GM21717 (cell line): ENCODE data around the gene STARD8.
"Not testable (repeated sequence)": the region's sequence is repeated elsewhere in the genome, so short reads cannot be mapped to it uniquely, and the experiment has no call there.

Experiments used
- ATAC-seq: cut with Tn5 transposase; IDR thresholded peaks from one replicate; pipeline ENCODE4 v1.9.1; 2021; ENCODE audit warnings: mild to moderate bottlenecking, moderate library complexity; ENCODE audit not compliant: unreplicated experiment

Gene STARD8, protein sequence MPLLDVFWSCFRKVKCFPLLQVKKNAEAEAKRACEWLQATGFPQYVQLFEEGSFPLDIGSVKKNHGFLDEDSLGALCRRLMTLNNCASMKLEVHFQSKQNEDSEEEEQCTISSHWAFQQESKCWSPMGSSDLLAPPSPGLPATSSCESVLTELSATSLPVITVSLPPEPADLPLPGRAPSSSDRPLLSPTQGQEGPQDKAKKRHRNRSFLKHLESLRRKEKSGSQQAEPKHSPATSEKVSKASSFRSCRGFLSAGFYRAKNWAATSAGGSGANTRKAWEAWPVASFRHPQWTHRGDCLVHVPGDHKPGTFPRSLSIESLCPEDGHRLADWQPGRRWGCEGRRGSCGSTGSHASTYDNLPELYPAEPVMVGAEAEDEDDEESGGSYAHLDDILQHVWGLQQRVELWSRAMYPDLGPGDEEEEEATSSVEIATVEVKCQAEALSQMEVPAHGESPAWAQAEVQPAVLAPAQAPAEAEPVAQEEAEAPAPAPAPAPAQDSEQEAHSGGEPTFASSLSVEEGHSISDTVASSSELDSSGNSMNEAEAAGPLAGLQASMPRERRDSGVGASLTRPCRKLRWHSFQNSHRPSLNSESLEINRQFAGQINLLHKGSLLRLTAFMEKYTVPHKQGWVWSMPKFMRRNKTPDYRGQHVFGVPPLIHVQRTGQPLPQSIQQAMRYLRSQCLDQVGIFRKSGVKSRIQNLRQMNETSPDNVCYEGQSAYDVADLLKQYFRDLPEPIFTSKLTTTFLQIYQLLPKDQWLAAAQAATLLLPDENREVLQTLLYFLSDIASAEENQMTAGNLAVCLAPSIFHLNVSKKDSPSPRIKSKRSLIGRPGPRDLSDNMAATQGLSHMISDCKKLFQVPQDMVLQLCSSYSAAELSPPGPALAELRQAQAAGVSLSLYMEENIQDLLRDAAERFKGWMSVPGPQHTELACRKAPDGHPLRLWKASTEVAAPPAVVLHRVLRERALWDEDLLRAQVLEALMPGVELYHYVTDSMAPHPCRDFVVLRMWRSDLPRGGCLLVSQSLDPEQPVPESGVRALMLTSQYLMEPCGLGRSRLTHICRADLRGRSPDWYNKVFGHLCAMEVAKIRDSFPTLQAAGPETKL

GRCh38 chrX:68647156-68647957, at the start of gene STARD8:
TSS of gene STARD8 (plus strand) at chrX:68647666. CDS start at chrX:68647883, 217 bp downstream.
- ATAC-seq: no peak

DNA sequence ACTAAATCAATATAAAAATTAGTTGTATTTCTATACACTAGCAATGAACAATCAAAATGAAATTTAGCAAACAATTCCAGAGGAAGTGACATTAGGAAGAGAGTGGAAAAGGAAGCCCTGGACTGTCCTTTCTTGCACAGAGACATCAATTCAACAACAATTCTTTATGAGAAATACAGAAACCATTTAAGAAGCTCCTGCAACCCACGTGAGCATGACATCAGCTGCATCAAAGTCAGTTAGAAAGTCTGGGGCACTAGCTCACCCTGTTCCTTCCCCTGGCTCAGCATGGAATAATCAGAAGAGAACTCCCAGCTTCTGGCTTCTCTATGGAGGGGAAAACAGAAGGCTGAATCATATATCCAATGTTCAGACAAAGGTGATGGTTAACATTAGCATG, 48.6 kb upstream of the STARD8 start:
- no peak for ATAC-seq

DNA sequence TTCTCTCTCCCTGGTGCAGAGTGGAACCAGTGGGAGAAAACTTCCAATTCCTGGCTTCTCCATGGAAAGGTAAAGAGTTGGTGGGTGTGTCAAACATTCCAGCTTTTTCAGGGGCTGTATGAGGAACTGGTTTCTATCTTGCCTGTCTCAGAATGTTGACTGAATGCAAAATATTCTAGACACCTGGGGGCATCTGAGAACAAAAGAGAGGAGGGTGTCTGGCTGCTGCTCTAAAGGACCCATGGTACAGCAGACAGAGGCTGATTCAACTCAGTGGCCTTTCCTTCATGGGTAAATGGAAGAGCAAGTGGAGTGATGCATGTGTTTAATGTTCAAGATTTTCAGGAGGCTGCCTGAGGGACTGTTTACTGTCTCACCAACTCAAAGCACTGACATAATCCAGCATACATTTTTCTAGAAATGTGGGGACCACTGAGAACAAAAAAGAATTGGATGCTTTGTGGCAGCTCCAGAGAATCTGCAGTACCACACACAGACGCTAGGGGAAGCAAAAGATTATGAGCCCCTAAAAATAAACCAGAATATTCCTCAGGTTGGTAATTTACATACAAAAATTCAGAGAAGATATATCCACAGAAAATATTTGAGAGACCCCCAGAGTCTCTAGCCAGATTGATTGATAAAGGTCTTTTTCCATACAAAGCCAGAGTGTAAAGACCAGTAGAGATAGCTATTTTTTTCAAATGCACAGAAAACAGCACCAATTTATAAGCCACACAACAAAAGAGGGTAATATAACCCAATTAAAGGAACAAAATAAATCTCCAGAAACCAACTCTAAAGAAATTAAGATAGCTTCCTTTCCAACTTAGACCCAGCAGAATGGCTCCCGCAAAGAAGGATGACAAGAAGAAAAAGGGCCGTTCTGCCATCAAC, 48.0 kb upstream of the STARD8 start:
- no peak for ATAC-seq

GRCh38 chrX:68604216-68604615, 43.2 kb upstream of the STARD8 start:
- ATAC-seq: not testable (repeated sequence)

DNA sequence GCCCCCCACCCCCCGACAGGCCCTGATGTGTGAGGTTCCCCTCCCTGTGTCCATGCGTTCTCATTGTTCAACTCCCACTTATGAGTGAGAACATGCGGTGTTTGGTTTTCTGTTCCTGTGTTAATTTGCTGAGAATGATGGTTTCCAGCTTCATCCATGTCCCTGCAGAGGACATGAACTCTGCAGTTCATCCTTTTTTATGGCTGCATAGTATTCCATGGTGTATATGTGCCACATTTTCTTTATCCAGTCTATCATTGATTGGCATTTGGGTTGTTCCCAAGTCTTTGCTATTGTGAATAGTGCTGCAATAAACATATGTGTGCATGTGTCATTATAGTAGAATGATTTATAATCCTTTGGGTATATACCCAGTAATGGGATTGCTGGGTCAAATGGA, 32.7 kb upstream of the STARD8 start:
- not testable (repeated sequence) for ATAC-seq

- no peak for ATAC-seq
Observed at GRCh38 chrX:68627986-68628385, 19.5 kb upstream of the STARD8 start.

GRCh38 chrX:68629936-68630335, 17.5 kb upstream of the STARD8 start:
- not testable (repeated sequence) for ATAC-seq

GRCh38 chrX:68631336-68631735, 16.1 kb upstream of the STARD8 start:
- no peak for ATAC-seq

DNA sequence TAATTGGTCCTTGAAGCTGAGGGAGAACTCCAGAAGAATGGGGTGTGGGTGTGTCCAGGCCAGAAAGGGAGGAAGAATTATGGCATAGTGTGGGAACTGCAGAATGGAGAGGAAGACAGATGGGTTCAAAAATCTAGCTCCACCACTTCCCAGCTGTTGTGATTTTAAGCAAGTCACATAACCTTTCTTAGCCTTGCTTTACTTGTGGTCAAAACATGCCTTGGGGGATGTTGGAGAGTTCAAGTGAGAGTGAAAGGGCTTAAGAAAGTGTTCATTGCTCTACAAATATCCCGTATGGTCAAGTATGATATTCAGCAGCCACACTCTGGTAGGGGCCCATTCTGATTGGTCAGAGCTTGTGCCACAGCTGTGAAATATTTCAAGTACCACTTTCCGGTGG, 15.0 kb upstream of the STARD8 start:
- no peak for ATAC-seq

DNA sequence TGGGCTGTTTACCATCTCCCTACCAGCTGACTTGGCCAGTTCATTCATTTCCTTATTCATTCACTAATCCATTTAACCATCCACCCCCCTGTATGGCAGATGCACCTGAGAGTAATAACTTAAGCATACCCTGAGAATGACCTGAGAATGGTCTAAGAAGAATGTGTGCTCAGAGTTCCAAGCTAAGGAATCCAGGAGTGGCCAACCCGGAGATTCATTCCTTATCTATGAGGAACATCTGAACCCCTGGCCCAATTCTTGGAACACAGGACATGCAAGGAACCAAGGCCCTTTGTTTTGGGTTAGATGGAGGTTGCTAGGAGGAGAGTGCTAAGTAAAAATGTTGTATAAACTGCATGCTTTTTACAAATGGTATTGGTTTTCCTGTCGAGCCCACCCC, 13.5 kb upstream of the STARD8 start:
- no peak for ATAC-seq

DNA sequence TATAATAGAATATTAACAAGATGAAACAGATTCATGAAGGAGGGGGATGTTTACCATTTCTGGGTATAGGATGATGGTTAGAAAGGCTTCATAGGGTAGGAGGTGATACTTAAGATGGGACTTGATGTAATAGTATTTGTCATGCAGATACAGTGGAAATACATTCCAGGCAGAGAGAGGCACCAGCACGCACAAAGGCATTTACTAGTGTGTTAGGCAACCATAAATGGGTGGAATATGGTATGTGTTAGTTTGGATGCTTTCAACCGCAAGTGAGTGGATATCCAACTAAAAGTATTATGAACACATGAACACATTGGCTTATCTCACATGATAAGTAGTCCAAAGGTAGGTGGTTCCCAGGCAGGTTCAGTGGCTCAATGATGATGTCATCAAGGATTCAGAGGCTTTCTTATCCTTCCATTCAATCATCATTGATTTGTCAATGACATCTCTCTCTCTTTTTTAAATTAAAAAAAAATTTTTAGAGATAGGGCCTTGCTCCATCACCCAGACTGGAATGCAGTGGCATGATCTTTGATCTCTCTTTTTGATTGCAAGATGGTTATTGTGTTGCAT, 12.7 kb upstream of the STARD8 start:
- no peak for ATAC-seq

GRCh38 chrX:68640661-68641060, 6.8 kb upstream of the STARD8 start:
- ATAC-seq: no peak

GRCh38 chrX:68644861-68645260, 2.6 kb upstream of the STARD8 start:
- ATAC-seq: no peak

- no peak for ATAC-seq
Observed at GRCh38 chrX:68646421-68646820, 1.0 kb upstream of the STARD8 start.

- no peak for ATAC-seq
Observed at GRCh38 chrX:68648960-68649359, 1.5 kb downstream of the STARD8 start.

GRCh38 chrX:68650491-68650890, 3.0 kb downstream of the STARD8 start:
- no peak for ATAC-seq

DNA sequence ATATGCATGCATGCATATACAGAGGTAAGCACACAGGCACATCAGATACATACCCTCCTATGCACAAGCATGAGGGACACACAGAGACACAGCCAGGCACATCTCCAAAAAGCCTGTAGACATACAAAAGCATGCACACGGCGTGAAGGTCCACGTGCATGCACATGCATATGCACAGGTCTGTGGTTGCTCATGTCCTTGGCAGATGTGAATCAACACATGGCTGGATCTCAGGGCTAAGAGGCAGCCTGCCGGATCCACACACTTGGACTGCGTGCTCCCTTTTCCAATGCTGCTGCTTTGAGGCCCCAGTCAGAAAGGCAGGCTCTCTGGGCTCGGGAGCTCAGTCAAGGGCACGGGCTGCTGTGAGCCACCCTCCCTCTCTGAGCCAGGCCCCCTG, 3.6 kb downstream of the STARD8 start:
- ATAC-seq: no peak

DNA sequence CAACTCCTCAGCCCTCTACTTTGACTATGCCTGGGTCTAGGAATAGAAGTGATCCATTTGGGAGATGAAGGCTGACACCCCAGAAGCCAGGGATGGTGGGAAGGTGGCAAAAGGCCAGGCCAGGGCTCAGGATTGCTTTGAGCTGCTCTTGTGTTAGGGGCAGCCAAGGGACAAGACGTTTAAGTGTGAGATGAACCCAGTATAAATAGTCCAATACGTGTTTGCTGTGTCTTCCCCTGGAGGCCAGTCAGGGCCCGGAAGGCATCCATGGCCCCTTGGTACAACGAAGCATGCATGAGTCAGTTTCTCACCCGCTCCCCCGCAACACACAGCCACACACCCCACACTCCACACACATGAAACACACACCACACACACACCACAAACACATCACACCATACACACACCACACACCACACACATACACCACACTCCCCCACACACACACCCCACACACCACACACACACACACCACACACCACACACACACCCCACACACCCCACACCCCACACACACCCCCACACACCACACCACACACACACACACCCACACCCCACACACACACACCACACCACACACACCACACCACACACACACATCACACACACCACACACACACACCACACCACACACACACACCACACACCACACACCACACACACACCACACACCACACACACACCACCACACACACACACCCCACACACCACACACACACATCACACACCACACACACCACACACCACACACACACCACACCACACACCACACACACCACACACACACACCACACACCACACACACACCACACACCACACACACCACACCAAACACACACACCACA, 5.1 kb downstream of the STARD8 start:
- ATAC-seq: no peak
